GM19463 (cell line): Measurements from ENCODE around the gene GRID2.
"Not testable (repeated sequence)": the region's sequence is repeated elsewhere in the genome, so short reads cannot be mapped to it uniquely, and the experiment has no call there.

ENCODE experiments used
- ATAC-seq: cut with Tn5 transposase; IDR thresholded peaks from one replicate; pipeline ENCODE4 v1.9.1; 2021; ENCODE audit warnings: mild to moderate bottlenecking, moderate library complexity; ENCODE audit not compliant: unreplicated experiment

GRID2 gene

GRCh38 chr4:92433272-92433758 is 129.5 kb downstream of the GRID2 start:
- ATAC-seq = no peak

- not testable (repeated sequence) for ATAC-seq
These were observed 135.0 kb downstream of the GRID2 start for GRCh38 chr4:92438722-92439121.

DNA sequence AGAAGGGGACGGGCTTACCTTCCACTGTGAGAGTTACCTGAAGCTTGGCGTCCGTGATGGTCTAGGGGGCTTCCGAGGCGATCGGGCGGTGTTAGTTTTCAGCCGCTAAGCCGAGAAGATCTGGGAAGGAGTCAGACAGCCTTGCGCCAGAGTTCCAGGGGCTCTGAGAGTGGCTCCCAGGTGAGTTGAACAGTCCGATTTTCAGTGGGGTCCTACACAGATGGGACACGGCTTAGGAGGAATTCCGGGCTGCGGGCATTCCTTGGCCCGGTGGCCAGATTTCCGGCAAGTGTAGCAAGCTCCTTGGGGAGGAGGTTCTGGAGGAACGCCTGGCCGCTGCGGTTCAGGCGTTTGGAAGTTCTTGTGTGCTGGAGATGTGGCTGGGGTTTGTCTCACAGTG is 138.4 kb downstream of the GRID2 start:
- ATAC-seq = not testable (repeated sequence)

GRCh38 chr4:92444143-92444843 is 140.5 kb downstream of the GRID2 start:
- ATAC-seq = not testable (repeated sequence)

DNA sequence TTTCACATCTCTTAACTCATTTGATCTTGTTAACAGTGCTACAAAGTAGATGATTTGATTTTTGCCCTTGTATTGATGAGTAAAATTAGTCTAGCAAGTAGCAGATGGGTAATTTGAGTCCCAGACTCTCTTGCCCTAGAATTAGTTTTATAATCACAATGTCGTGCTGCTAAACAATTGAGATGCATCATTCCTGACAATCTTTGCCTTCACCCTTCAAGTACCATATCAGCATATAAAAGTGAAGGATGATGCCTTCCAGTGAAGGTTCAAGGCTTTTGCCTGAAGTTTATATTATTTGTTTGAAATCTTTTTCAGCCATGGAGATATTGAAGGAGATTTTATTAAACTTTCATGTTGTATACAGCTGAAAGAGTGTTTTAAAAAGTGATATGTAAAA is 141.4 kb downstream of the GRID2 start:
- ATAC-seq = no peak

DNA sequence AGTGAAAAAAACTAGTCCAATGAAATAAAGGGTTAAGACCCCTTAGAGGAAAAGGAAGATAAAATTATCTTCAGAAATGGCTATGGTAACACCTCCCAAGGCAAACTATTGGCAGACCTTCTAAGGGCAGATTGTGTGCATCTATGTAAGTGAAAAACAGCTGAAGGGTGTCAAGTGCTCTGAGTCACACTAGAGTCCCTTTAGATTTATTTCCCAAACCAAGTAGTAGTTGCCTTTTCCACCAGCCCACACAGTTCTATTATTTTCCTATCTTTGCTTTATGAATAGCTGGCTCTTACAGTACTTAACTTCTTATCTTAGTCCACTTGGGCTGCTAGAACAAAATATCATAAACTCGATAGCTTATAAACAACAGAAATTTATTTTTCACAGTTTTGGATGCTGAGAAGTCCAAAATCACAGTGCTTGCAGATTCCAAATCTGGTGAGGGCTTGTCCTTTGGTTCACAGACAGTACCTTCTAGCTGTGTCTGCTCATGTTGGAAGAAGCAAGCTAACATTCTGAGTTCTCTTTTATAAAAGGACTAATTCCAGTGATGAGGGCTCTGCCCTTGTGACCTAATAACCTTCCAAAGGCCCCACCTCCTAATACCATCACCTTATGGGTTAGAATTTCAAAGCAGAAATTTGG is 143.6 kb downstream of the GRID2 start:
- no peak for ATAC-seq

DNA sequence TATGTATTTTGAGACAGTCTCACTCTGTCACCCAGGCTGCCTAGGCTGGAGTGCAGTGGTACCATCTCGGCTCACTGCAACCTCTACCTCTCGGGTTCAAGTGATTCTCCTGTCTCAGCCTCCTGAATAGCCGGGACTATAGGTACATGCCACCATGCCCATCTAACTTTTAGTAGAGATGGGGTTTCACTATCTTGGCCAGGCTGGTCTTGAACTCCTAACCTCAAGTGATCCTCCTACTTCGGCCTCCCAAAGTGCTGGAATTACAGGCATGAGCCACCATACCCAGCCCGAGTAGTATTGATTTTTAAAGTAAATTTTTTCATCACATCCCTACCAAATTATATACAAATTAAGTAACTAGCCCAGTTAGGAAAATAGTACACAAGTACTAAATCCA is 144.4 kb downstream of the GRID2 start:
- ATAC-seq = not testable (repeated sequence)

- ATAC-seq = no peak
These were observed 146.9 kb downstream of the GRID2 start for GRCh38 chr4:92450694-92451093.

DNA sequence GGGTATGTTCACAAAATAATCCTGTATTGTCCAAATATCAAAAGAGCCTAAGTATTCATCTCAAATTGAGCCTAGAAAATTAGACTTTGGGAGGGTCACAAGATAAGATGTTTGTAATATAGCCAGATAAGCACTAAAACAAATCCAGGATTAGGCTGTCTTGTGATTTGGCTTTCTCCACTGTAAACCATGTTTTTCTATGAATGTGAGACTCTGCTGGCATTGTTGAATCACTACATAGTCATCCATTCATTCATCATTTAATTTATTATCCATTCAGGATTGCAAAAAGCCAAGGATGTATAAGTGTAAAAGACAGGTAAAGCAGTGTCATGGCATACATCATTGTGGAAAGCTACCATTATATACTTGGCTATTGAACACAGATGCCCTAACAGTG is 148.0 kb downstream of the GRID2 start:
- no peak for ATAC-seq

GRCh38 chr4:92452383-92452782 is 148.6 kb downstream of the GRID2 start:
- ATAC-seq = not testable (repeated sequence)

GRCh38 chr4:92455329-92455839 is 151.6 kb downstream of the GRID2 start:
- no peak for ATAC-seq

GRCh38 chr4:92455951-92456350 is 152.2 kb downstream of the GRID2 start:
- no peak for ATAC-seq

DNA sequence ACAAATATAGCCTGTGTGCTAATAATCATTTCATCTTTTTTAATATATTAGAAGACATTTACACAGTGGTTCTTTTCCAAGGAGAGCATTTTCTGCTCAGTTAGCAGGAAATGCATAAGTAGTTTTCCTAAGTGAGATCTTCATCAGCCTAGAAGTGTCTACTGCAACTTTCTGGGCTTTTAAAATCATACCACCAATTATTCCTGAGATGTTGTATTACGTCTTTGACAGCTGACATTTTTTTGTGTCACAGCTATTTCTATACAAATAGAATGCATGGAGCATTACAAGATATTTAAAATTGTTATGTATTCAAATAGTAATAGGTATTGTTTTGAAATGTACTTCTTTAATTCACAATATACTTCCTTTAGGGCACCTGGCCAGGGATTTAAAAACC is 158.0 kb downstream of the GRID2 start:
- ATAC-seq = no peak

DNA sequence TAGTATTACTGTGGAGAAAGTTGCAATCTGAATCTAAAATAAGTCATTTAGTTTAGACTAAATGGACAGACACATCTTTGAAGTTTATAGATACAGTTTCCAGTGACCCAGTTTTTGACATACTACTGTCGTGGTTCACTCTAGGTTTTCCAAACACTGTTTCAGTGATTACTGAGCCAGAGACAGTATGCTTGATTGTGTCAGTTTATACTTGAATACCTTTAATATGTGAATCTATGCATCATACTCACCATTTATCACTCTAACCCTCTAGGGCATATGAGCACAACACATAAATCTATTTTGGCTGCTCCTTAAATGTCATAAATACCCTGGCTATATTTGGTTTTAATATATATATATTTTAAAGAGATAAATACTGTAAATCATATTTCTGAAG is 173.5 kb downstream of the GRID2 start:
- no peak for ATAC-seq

GRCh38 chr4:92483341-92483740 is 179.6 kb downstream of the GRID2 start:
- ATAC-seq = no peak

- no peak for ATAC-seq
These were observed 184.7 kb downstream of the GRID2 start for GRCh38 chr4:92488496-92488895.

DNA sequence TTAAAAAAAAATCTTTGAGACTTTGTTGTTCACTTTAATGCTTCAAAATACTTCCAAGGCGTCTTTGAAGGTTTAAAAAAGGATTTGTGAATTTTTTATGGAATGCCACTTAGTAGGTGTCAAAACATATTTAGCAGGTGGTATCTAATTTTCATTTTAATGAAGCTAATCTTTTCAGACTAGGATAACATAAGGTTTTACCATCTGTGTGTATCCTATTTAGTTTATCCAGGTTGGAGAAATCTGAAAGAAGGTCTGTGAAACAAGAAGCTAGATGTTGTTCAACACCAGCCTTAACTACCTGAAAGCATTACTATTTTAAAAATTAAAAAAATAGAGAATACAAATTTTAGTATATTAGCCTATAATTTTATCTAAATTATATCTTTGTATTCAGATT is 193.4 kb downstream of the GRID2 start:
- no peak for ATAC-seq

- ATAC-seq = no peak
These were observed 197.7 kb downstream of the GRID2 start for GRCh38 chr4:92501456-92501855.

DNA sequence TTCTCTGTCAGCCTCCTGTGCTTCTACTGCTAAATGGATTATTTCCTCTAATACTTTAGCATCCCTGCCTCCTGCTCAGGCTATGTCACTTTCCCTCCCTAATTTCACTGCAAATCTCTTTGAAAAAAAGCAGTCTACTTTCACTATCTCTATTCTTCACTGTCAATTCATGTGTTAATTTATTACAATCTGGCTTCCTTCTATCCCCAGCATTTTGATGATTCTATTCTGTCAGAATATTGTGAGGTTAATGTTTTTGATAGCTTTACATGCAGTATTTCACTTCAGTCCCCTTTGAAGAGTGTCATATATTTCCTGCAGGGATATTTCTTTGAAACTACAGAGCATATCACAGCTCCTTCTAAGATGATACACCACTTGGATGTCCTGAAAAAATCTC is 203.2 kb downstream of the GRID2 start:
- ATAC-seq = no peak

DNA sequence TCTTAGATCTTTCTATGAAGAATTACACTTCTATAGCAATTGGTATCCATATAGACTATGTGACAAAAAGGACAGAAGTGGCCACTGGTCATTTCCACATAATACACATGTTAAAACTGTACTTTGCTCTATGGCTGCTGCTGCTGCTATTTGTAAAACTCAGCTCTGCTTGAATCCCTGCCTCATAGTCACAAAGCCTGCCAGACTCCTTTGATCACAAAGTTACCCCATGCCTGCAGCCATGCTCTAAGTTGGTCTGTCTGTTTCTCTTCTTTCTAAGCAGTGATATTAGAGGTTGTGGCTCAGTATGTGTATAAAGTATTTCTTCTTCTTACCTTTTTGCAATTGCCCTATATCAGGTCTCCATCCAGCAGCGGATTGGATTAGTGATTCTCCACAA is 210.9 kb downstream of the GRID2 start:
- no peak for ATAC-seq

GRCh38 chr4:92516450-92516849 is 212.7 kb downstream of the GRID2 start:
- no peak for ATAC-seq

- no peak for ATAC-seq
These were observed 216.0 kb downstream of the GRID2 start for GRCh38 chr4:92519727-92520126.
